HG03378 (cell line): ENCODE data around the gene SLC17A9.
"Not testable (repeated sequence)": the region's sequence is repeated elsewhere in the genome, so short reads cannot be mapped to it uniquely, and the experiment has no call there.

Source experiments
- ATAC-seq: cut with Tn5 transposase; IDR thresholded peaks from one replicate; pipeline ENCODE4 v1.9.1; 2021; ENCODE audit warnings: mild to moderate bottlenecking, moderate library complexity; ENCODE audit not compliant: unreplicated experiment

The SLC17A9 gene

DNA sequence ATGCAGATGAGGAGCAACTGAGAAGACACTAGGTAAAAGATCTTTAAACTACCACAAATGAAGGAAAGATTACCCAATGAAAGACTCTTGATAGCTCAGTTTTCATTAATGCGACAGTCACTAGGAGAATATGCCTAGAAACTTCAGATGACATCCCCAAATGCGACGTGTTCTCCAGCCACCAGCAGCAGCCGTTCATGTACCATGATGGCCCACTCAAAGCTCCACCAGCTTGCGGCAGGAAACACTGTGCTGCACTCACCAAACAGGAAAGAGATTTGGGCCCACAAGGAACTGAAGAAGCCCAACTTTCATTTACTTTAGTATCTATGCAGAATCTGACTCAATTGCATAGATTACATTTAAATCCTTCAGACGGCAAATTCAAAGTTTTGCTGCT, 33.7 kb upstream of the SLC17A9 start:
- no peak for ATAC-seq

DNA sequence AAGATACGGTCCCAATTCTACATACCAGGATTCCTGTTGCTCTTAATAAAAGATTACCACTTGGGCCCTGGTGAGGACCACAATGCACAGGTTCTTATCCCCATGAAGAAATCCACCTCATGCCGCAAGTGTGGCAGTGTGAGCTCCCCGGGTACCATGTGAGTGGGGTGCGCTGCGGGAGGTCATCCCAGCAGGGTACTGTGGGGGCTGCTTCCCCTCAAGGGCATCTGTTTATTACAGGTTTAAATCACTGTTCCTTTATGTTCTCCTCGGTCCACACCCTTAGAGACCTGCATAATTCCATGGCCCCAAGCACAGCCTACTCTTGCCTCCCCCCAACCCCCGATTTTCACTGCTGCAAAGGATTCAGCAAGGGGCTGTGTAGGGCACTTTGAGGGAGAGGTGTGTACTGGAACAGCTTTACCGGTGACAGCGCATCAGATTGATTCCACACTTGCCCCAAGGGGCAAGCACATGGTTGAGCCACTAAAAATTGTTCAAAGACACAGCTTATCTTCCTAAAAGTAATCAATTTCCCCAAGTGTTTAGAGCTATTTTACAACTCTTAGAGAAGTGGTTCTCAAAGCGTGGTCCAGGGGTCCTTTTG, 32.4 kb upstream of the SLC17A9 start:
- no peak for ATAC-seq

DNA sequence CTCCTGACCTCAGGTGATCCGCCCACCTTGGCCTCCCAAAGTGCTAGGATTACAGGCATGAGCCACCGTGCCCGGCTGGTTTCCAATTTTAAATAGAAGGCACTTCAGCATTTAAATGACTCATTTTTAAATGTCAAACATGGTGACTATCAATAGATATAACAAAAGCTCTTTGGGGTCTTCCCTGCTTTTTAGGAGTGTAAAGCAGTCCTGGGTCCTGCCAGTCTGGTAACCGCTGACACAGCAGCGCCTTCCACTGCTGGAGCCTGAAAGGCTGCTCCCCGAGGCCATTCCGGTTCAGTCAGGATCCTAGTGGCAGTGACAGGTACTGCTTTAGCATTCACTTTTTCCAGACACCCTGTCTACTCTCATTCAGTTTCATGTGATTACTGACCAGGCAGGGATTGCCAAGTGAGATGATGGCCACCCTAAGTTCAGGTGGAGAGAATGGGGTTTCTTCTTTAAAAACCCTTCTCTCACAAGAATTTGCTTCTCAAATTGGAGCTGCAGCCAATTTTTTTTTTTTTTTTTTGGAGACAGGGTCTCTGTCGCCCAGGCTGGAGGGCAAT, 31.3 kb upstream of the SLC17A9 start:
- no peak for ATAC-seq

DNA sequence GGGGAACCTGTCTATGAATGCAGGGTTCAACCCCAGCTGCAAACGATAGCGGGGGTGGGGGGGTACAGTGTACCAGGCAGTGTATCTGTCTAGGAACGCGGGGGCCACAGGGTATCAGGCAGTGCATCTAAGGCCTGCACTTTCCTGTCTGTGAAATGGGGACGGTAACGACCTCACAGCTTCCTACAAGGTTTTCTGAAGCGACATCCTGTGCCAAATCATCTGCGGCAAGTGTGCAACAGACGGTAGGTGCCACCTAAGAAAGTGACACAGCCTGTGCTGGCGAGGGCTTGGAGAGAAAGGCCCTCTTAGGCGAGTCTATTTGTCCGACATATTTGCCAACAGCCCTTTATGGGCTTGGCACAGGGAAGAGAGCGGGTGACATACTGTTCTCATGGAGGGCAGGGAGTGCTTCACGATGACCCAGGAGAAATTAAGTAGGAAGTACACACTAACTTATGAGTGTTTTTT, 30.0 kb upstream of the SLC17A9 start:
- no peak for ATAC-seq

DNA sequence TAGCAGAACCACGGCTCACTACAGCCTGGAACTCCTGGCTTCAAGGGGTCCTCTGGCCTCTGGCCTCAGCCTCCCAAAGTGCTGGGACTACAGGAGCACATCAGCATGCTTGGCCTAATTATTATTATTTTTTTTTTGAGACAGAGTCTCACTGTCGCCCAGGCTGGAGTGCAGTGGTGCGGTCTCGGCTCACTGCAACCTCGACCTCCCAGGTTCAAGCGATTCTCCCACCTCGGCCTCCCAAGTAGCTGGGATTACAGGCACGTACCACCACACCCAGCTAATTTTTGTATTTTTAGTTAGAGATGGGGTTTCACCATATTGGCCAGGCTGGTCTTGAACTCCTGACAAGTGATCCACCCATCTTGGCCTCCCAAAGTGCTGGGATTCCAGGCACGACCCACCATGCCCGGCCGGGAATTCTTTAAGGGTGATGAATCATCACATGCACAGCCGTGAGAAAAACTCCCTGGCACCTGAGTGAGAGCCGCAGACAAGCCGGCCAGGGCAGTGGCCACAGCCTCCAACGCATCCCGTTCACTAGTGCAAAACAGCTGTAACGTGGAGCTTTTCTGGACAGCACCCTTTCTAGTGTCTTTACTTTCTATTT, 29.3 kb upstream of the SLC17A9 start:
- ATAC-seq: not testable (repeated sequence)

DNA sequence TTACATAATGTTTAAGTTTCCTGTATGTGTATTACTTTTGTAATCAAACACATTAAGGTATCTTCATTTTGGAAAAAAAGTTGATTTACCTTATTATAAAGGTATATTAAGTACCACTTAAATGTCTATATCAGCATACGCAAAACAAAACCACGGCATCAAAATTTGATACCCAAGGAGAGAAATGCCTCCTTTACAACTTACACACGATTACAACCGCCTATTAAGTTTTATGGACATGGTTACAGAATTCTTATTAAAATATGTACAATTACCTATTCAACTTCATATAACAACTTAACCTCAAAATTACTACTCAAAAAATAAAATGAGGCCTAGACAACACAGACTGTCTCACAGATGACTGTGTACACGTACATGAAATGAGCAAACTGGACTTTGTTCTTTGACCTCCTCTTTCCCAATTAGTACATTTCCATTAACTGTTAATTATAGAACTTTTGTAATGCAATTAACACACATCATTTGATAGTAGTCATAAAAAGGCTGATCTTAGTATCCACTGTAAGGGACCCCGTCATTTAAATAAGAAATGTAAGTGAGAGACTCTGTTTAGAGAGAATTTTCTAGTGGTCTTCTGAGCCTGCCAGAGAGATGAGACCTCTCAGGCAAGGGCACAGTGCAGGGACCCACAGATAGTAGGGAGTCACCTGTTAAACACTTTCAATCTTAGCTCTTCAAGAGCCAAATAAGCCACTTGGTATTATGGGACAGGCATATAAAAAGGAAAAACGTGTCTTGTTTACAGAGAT, 28.7 kb upstream of the SLC17A9 start:
- no peak for ATAC-seq

DNA sequence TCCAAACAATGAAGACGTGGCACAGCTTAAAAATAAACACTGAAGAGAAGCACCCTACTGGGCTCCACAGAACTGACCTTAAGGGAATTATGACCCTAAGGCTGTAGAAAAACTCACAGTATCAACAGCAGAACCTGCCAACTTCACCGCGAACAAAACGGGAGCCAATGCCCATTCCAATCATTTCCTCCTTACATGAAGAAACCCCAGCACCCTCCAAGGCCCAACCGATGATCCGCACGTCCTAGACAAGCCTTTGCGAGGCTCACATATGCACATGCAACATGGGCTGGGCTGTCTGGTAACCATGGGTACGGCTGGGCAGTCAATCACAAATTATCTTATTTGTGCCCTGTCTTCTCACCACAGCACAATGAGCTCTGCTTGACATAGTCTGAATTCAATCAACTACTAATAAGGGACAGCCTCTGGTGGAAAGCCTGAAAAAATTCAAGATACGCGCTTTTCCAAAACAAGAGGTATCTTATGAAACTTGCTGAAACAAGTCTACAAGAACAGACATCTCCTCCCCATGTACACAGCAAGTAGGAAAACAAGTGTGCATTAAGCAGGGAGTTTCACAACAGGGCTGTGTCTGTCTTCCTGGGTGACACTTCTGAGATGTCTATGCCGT, 27.9 kb upstream of the SLC17A9 start:
- no peak for ATAC-seq

DNA sequence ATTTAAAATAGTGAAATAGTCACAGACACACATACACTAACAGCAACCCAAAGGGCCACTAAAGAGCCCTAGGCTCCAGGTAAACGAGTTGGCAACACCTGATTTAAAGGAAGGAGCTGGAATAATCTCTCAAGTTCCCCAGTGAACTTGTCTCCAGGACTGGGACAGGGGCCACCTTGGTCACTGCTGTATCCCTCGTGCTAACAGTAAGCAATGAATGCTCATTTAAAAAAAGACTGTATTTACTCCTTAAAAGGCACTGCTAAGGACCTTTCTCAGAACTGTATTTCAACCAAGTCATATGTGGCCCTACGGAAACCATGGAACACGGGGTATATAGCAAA, 27.5 kb upstream of the SLC17A9 start:
- no peak for ATAC-seq

DNA sequence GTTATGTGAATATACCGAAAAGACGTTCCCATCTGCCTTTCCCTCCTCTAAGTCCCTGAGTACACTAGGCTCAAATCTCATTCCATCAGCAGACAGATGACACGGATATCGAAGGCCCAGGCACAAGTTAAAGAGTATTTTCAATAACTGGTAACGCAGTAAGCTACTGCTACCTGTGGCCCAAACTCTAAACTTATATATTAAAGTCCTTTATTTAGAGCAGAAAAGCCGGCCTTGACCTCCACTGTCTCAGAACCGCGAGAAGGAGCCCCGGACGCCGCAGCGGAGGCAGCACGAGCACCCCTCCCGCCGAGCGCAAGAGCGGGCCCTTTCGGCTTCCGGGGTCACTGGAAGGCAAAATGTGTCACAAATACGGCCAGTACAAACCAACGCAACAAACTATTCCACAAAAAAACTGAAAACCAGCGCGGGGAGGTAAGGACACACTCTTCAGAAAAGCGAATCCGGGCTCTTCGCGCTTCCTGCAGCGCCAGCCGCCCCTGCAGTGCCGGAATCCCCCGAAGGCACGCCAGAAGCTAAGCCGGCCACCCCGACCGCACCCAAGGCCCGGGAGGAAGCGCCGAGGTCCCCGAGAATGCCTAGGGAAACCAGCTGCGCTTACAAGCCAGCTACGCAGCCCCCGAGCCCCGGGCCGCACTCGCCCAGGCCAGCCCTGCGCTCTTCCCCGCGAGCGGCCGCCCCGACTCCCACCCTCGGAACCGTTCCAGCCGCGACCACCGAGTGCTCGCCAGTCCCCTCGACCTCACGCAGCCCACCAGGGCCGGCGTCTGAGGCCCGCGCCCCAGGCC, 26.9 kb upstream of the SLC17A9 start:
- ATAC-seq: peak; percentile 5

DNA sequence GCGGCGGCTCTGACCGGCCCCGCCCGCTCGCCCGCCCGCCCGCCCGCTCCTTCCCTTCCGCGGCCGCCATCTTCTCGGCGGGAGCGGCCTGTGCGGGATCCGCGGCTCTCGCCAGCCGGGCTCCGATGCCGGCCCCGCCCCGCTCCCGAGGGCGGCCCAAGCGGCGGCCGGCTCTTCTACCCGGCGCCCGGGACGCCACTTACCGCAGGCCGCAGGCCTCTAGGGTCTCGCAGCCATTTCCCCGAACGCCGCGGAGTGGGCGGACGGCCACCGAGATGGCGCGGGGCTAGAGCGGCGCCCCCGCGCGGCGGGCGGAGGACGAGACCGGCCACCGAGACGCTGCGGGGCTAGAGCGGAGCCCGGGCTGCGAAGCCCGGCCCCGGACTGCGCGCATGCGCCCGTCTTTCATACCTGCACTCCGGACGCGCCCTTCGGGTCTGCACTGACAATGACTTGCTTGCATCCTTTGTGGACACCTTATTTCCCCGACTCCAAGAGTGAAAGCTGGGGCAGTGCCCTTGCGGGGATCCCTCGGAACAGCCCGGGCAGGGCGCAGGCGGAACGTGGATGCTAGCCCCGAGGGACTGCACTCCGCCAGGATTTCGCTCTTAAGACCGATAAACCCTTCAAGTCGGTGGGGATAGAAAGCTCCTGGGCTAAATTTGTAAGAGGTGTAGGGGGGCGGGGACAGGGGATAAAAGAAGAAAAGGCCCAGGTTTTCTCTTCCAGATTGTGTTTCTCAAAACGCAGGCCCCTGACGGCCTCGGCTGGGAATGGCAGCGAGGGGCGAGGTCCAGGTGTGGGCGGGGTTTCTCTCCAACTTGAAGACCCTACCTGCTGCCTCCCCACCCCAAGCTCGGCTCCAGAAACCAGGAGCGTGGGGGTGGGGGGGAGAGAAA, 26.0 kb upstream of the SLC17A9 start, which contains the start of gene DIDO1:
Gene DIDO1 (minus strand): TSS at position 277 of the 899 bp plus-strand sequence.
- ATAC-seq: peak; percentile 50

DNA sequence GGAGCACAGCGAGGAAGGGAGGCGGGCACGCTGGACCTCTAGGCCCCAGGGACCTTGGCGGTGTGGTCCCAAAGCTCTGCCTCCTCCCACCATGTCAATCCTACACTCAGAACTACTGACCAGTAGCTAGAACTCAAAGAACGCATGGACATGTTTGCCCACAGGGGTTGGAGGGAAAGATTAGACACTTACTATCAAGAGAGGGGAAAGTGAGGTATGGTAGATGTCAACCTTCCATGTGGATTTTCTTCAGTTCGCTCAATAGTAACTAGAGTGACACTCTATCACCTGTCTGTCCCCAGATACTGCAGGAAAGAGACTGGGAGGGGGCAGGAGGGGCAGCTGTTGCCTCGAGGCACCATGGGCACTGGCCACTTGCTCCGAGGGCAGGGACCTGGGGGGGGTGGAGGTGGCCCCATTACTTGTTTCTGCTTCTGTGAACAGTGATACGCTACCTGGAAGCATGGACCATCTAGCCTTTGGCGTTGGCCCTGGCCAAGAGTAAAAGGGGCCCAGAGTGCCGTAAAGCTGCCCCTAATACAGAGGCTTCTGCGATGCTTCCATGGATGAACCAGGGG, 25.3 kb upstream of the SLC17A9 start:
- no peak for ATAC-seq

DNA sequence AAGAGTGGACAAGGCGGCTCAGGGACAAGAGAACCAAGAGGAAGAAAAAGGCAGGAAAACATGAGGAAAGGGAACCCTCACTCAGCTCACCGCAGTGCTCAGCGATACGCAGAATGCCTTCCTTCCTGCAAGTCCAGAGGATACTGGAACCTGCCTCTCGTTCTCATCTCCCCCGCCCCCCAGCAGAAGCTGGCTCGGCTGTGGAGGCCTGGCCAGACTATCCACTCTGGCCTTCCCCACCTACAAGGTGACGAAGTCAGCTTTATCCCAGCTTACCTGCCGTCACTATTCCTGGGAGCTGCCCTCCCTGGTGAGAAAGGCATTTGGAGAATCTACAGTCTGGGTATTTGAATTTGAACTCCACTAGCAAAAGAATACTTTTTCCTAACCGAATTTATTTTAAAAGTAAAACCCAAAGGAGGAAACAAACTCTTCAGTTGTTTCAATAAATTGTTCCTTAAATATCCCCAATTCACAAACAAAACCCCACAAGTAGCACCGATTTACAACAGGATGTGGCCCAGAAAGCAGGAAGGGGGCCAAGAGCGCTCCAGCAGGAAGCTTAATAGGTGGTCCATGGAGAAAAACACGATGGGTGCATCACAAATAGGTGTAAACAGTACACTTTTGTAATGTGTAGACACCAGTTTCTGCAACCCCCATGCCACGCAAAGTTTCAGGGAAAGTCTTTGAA, 24.1 kb upstream of the SLC17A9 start:
- ATAC-seq: no peak

DNA sequence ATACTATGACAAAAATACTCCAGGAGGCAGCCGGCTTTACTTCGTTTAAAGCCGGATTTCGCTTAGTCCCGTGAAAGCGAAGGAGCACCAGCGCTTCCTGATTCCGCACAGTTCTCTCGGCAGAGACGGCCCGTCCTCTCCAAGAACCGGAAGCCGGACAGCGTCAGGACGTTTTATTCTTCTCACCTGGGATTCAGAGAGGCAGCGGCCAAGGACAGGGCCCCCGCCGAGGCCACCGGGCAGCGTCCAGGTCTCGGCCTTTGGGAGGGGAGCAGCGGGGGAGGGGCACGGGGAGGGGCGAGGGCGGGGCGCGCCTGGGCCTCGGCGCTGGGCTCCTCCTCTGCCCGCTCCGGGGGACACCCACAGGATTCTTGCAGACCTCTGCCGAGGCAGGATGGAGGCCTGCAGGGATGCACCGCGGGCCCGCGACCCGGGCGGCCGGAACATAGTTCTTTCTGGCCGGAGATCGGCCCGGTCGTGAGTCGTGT, 23.4 kb upstream of the SLC17A9 start:
- no peak for ATAC-seq

DNA sequence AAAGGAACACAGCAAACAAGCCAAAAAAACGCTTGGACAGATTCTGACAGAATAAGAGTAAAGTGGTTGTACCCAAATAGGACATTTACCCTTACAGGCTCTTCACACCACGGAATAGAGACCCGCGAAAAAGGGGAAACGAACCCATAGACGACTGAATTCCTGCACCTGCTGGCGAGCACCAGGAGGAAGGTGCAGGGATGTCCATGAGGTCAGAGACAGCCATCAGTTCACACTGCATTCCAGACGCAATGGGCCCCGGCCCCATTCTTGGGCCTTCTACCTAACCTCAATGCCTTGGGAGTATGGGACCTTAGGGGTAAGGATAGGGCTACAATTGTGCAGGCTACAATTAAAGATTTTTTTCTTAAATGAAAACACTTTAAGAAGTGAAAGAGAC, 21.0 kb upstream of the SLC17A9 start:
- ATAC-seq: no peak

DNA sequence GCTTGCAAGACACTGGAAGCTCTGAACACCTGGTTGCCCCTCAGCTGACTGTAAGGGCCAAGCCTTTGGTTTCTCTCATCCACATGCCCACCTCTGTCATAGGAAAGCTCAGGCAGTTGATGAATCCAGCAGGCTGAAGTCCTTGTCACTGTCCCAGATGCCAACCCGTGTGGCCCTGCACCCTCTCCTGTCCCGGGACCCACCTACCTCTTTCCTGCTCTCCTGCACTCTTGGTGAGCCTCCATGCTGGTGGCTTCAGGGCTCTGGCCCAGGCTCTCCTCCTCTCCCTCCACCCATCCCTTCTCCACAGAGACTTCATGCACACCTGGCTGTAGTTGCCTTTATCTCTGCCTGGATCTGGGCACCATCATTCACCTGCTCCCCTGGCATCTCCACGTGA, 18.5 kb upstream of the SLC17A9 start:
- ATAC-seq: no peak

DNA sequence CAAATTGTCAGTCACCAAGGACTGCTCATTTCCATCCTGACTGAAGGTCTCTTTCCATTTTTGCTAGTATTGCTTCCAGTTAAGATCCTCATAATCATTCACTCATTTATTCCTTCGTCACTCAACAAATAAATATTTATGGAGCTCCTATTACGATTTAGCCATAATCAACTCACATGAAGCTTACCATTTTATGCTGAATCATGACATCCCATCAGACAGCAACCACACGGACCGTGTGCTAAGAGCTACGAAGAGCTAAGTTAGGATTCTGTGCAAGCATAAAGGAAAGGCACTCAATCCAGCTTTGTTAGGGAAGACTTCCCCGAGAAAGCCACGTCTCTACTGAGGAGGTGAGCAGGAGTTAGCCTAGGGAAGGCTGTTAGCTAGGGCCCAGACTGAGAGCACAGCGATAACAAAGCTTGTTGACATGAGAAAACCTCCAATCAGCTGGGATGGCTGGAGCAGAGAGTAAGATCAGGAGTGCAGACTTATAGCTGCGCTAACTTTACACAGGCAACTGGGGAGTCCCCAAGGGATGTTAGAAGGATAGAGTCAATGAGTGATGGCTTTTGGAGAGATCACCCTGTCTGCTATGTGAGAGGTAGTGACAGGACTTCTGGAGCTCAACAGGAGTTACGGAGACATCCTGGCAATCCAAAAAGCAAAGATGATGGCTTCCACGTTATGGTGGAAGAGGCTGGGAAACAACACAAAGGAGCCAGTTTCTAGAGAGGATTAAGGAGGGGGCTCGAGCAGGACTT, 17.1 kb upstream of the SLC17A9 start:
- ATAC-seq: no peak

DNA sequence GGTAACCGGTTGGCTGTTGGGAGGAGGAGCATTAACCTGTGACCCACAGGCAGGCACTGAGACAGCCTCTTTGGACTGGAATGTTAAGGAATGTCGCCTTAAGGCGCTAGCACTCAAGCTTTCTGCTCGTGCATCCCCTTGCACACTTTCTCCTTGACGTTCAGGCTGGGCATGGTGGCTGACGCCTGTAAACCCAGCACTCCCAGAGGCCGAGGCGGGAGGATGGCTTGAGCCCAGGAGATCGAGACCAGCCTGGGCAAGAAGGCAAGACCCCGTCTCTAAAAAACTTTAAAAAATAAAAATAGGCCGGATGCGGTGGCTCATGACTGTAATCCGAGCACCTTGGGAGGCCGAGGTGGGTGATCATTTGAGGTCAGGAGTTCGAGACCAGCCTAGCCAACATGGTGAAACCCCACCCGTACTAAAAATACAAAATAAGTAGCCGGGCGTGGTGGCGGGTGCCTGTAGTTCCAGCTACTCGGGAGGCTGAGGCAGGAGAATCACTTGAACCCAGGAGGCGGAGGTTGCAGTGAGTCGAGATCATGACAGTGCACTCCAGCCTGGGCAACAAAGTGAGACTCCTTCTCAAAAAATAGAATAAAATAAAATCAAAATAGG, 16.4 kb upstream of the SLC17A9 start:
- ATAC-seq: no peak
